KMS-11 (cell line): ENCODE results near the gene ARMH4.

Experiments
- H2AFZ ChIP-seq: fragments of 200-600 bp; sonication (generic); 2 replicates; pipeline ENCODE4 v1.6.1; 2016; ENCODE audit warnings: antibody characterized with exemption, mixed run types, low read depth
- H3K27ac ChIP-seq: fragments of 200-600 bp; sonication (generic); 2 replicates; pipeline ENCODE4 v1.6.1; 2016; ENCODE audit warnings: mild to moderate bottlenecking, mixed run types
- H3K27me3 ChIP-seq: fragments of 200-600 bp; sonication (generic); 2 replicates; pipeline ENCODE4 v1.6.1; 2017; ENCODE audit warnings: mild to moderate bottlenecking, low read depth, mixed run types, moderate library complexity; ENCODE audit not compliant: insufficient read depth
- H3K36me3 ChIP-seq: fragments of 200-600 bp; sonication (generic); 2 replicates; pipeline ENCODE4 v1.6.1; 2017; ENCODE audit warnings: mild to moderate bottlenecking, mixed run types; ENCODE audit not compliant: insufficient read depth
- H3K4me1 ChIP-seq: fragments of 200-600 bp; sonication (generic); 2 replicates; pipeline ENCODE4 v1.6.1; 2016; ENCODE audit warnings: mild to moderate bottlenecking, low read depth, mixed run types; ENCODE audit not compliant: poor library complexity, severe bottlenecking
- H3K4me2 ChIP-seq: fragments of 200-600 bp; sonication (generic); 2 replicates; pipeline ENCODE4 v1.7.0; 2016; ENCODE audit warnings: mild to moderate bottlenecking, mixed run types
- H3K4me3 ChIP-seq: fragments of 200-600 bp; sonication (generic); IDR thresholded peaks from 2 replicates; pipeline ENCODE4 v1.6.1; 2017; ENCODE audit warnings: low read depth, low read length, mixed read lengths; ENCODE audit not compliant: insufficient read depth
- H3K79me2 ChIP-seq: fragments of 200-600 bp; sonication (generic); 2 replicates; pipeline ENCODE4 v1.6.1; 2016; ENCODE audit warnings: low read depth, mixed run types; ENCODE audit not compliant: insufficient read depth
- H3K9ac ChIP-seq: fragments of 200-600 bp; sonication (generic); 2 replicates; pipeline ENCODE4 v1.6.1; 2016; ENCODE audit warnings: mild to moderate bottlenecking, mixed run types
- H4K20me1 ChIP-seq: fragments of 200-600 bp; sonication (generic); 2 replicates; pipeline ENCODE4 v1.6.1; 2016; ENCODE audit warnings: mild to moderate bottlenecking, mixed run types; ENCODE audit not compliant: insufficient read depth
- CTCF ChIP-seq: fragments of 200-600 bp; sonication (generic); conservative IDR thresholded peaks from 2 replicates; pipeline ENCODE4 v1.6.1; 2017; ENCODE audit warnings: low read depth, mild to moderate bottlenecking, antibody characterized with exemption, low read length, moderate library complexity, mixed read lengths

Gene ARMH4

GRCh38 chr14:58104808-58105207 is 47.2 kb downstream of the ARMH4 start:
- no peak for TF ChIP-seq CTCF
- H3K4me3 ChIP-seq = no peak overlapping the region
- no peaks in the 10 kb centered on the region for H3K27me3 ChIP-seq
- no peaks in the 10 kb centered on the region for H4K20me1 ChIP-seq
- no peak overlapping the region for H3K9ac ChIP-seq
- no peaks in the 10 kb centered on the region for H3K79me2 ChIP-seq
- no peaks in the 10 kb centered on the region for H3K4me1 ChIP-seq
- H2AFZ ChIP-seq = no peak overlapping the region
- no peaks in the 10 kb centered on the region for H3K36me3 ChIP-seq
- H3K4me2 ChIP-seq = no peak overlapping the region
- H3K27ac ChIP-seq = no peak overlapping the region

GRCh38 chr14:58100735-58101368 is 51.2 kb downstream of the ARMH4 start:
- no peaks in the 10 kb centered on the region for H3K4me1 ChIP-seq
- no peaks in the 10 kb centered on the region for H3K27me3 ChIP-seq
- TF ChIP-seq CTCF = no peak
- H3K4me2 ChIP-seq = no peak overlapping the region
- H3K9ac ChIP-seq = no peak overlapping the region
- no peak overlapping the region for H2AFZ ChIP-seq
- no peaks in the 10 kb centered on the region for H3K79me2 ChIP-seq
- H3K36me3 ChIP-seq = no peaks in the 10 kb centered on the region
- H4K20me1 ChIP-seq = no peaks in the 10 kb centered on the region
- H3K4me3 ChIP-seq = no peak overlapping the region
- no peak overlapping the region for H3K27ac ChIP-seq

GRCh38 chr14:58099682-58100081 is 52.3 kb downstream of the ARMH4 start:
- Histone ChIP-seq H3K4me3 (no peak overlapping the region), H3K4me1 (no peaks in the 10 kb centered on the region), H3K27ac (no peak overlapping the region), H2AFZ (no peak overlapping the region), H3K27me3 (no peaks in the 10 kb centered on the region), H3K9ac (no peak overlapping the region), H3K79me2 (no peaks in the 10 kb centered on the region), H4K20me1 (no peaks in the 10 kb centered on the region), H3K36me3 (no peaks in the 10 kb centered on the region), H3K4me2 (no peak overlapping the region)
- TF ChIP-seq CTCF = no peak

DNA sequence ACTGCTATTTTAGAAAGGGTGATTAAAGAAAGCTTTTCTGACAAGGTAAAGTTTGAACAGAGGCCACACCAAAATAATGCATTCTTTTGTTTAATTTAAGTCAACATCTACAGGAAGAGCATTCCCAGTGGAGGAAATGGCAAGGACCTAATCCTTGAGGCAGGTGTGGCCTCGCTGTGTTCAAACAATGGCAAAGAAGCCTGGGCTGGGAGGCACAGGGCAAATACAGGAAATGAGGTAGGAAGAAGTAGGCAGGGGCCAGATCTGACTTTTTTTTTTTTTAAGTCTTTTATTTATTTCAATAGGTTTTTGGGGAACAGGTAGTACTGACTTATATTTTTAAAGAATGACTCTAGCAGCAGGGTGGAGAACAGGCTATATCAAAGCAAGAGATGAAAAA is 53.5 kb downstream of the ARMH4 start:
- H3K9ac ChIP-seq = no peak overlapping the region
- no peaks in the 10 kb centered on the region for H3K79me2 ChIP-seq
- H3K27ac ChIP-seq = no peak overlapping the region
- H3K4me3 ChIP-seq = no peak overlapping the region
- no peak overlapping the region for H3K4me2 ChIP-seq
- H3K36me3 ChIP-seq = no peaks in the 10 kb centered on the region
- H4K20me1 ChIP-seq = no peaks in the 10 kb centered on the region
- no peak for TF ChIP-seq CTCF
- H2AFZ ChIP-seq = no peak overlapping the region
- H3K4me1 ChIP-seq = no peaks in the 10 kb centered on the region
- H3K27me3 ChIP-seq = no peaks in the 10 kb centered on the region
